Glutamatergic neuron (in vitro differentiated cells): ENCODE results near the gene DOC2A. TPM values are rescaled to one million over a fixed set of nuclear protein-coding genes. Genes with fewer than 3 reads are reported as not detected.

Experiments
- DNase-seq: peaks from one replicate; pipeline ENCODE4 v3.0.0; 2022
- H3K27ac Mint-ChIP-seq: one replicate; pipeline ENCODE4 v1.8.0; 2020; ENCODE audit warnings: mild to moderate bottlenecking, mixed read lengths, inconsistent platforms; ENCODE audit not compliant: unreplicated experiment
- H3K27me3 Mint-ChIP-seq: one replicate; pipeline ENCODE4 v1.8.0; 2020; ENCODE audit warnings: mild to moderate bottlenecking, moderate library complexity, mixed read lengths, inconsistent platforms; ENCODE audit not compliant: unreplicated experiment
- H3K36me3 Mint-ChIP-seq: one replicate; pipeline ENCODE4 v1.8.0; 2020; ENCODE audit warnings: mild to moderate bottlenecking, mixed read lengths, inconsistent platforms; ENCODE audit not compliant: unreplicated experiment
- H3K4me1 Mint-ChIP-seq: one replicate; pipeline ENCODE4 v1.8.0; 2020; ENCODE audit warnings: mild to moderate bottlenecking, low read depth, mixed read lengths, inconsistent platforms; ENCODE audit not compliant: unreplicated experiment
- H3K4me3 Mint-ChIP-seq: one replicate; pipeline ENCODE4 v1.8.0; 2020; ENCODE audit warnings: mild to moderate bottlenecking, mixed read lengths, inconsistent platforms; ENCODE audit not compliant: unreplicated experiment
- H3K9me3 Mint-ChIP-seq: one replicate; pipeline ENCODE4 v1.8.0; 2020; ENCODE audit warnings: mild to moderate bottlenecking, moderate library complexity, mixed read lengths, inconsistent platforms; ENCODE audit not compliant: unreplicated experiment
- total RNA-seq: library from RNA; stranded (reverse); fragmentation: NEBNext Ultra II Directional; extraction: Animal tissue kit (Norgen Biotek cat#: 25700); gene quantifications from one replicate; pipeline ENCODE4 v1.2.1, GENCODE V29; 2021; ENCODE audit not compliant: unreplicated experiment
- TF ChIP-seq, protein P1 (sequence below): fragments of 200-600 bp; sonication (generic); IDR thresholded peaks from one replicate; pipeline ENCODE4 v1.5.0; 2021; ENCODE audit not compliant: partially characterized antibody, unreplicated experiment

DOC2A gene
- total RNA-seq, 1 donor from 2014 or later, result 4.2 TPM

DNA sequence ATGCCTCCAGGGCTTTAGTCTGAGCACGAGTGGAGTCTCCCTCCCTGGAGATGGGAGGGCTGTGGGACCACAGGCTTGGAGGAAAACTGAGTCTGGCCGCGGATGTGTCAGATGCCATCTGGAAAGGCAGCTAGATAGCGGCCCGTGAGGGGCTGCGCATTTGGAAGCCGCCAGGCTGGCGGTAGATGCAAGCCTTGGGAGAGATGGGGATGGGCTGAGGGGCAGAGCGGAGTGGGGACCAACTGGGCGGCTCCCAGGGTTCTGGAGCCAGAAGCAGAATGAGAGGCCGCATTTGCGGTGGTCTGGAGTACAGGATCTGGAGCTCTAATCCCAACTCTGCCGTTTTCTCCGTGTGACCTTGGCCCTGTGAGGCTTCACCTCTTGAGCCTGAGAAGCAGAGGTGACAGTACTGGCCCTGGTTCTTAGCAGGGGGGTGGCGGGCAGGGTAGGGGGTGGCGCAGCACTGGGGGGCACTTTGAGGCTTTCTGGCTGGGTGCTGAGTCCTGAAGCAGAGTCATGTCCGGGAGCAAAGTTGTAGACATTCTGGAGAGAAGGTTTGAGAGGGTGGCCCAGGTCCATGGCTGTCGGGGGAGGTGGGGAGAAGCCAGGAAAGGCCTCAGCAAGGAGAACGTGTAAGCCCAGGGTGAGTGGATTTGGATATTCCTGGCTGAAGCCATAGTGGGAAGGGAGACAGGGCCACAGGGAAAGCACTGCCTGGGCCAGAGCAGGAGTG lies 8.0 kb downstream of the DOC2A start:
- TF ChIP-seq, protein P1, sequence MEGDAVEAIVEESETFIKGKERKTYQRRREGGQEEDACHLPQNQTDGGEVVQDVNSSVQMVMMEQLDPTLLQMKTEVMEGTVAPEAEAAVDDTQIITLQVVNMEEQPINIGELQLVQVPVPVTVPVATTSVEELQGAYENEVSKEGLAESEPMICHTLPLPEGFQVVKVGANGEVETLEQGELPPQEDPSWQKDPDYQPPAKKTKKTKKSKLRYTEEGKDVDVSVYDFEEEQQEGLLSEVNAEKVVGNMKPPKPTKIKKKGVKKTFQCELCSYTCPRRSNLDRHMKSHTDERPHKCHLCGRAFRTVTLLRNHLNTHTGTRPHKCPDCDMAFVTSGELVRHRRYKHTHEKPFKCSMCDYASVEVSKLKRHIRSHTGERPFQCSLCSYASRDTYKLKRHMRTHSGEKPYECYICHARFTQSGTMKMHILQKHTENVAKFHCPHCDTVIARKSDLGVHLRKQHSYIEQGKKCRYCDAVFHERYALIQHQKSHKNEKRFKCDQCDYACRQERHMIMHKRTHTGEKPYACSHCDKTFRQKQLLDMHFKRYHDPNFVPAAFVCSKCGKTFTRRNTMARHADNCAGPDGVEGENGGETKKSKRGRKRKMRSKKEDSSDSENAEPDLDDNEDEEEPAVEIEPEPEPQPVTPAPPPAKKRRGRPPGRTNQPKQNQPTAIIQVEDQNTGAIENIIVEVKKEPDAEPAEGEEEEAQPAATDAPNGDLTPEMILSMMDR, result no peak
- peaks cover 7% of the 10 kb centered on the region for H3K9me3 Mint-ChIP-seq
- no peaks in the 10 kb centered on the region for H3K36me3 Mint-ChIP-seq
- H3K27me3 Mint-ChIP-seq, result peaks cover 9% of the 10 kb centered on the region
- no peak overlapping the region for H3K4me3 Mint-ChIP-seq
- H3K27ac Mint-ChIP-seq, result peak overlapping the region; percentile 48
- H3K4me1 Mint-ChIP-seq, result peaks cover 20% of the 10 kb centered on the region
- DNase-seq, result no peak

DNA sequence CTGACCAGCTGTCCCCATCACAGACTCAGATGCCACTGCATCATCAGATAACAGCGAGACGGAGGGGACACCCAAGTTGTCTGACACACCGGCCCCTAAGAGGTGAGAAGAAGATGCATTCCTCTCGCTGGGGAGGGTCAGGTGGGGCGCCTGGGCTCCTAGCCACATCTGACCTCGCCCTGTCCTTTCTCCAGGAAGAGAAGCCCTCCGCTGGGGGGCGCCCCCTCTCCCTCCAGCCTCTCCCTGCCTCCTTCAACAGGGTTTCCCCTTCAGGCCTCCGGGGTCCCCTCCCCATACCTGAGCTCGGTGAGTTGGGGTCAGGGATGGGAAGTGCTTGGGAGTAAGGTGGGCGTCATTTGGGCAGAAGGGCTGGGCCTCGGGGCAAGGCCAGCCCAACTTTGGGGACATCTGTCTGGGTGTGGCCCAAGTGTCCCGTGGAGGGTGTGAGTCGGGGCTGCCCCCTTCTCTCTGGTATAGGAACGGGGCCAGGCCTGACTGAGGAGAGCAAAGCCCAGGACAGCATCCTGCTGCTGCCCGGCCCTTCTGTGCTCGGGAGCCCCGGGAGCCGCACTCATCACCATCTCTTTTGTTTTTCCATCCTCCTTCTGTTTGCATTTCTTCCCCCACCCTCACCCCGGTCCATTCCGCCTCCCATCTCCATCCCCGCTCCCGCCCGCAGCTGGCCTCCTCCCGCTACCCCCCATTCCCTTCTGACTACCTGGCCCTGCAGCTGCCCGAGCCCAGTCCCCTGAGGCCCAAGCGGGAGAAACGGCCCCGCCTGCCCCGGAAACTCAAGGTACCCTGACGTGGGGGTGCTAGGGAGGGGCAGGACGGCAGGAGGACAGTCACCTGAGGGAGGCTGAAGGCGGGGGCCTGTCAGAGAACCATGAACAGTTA lies 9.8 kb downstream of the DOC2A start:
- Mint-ChIP-seq H3K27me3 (peaks cover 9% of the 10 kb centered on the region), H3K4me1 (peaks cover 21% of the 10 kb centered on the region), H3K36me3 (no peaks in the 10 kb centered on the region), H3K4me3 (peak overlapping the region; percentile 52), H3K9me3 (peaks cover 7% of the 10 kb centered on the region), H3K27ac (no peak overlapping the region)
- peak; percentile 48 for DNase-seq
- TF ChIP-seq, protein P1, result no peak

DNA sequence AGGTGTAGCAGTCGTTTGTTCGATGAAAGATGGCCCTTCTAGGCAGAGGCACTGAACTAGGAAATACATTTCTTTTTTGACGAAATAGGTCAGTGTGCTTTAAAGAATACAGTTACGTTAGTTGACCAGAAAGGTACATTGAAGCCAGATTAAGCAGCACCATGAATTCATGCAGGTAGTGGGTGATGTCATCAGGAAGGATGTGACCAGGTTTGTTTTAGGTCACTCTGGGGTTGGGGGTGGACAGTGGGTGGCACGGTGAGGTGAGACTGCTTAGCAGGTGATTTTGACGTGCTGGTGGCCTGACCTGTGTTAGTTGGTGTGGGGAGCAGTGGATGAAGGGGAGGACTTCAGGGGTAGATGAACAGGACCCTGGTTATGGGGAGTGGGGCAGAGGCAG lies 11.2 kb downstream of the DOC2A start:
- Mint-ChIP-seq H3K4me3 (peak overlapping the region; percentile 10), H3K36me3 (no peaks in the 10 kb centered on the region), H3K27me3 (peaks cover 9% of the 10 kb centered on the region), H3K27ac (peak overlapping the region; percentile 13), H3K9me3 (peaks cover 7% of the 10 kb centered on the region), H3K4me1 (peaks cover 21% of the 10 kb centered on the region)
- TF ChIP-seq, protein P1, result no peak
- DNase-seq, result no peak

DNA sequence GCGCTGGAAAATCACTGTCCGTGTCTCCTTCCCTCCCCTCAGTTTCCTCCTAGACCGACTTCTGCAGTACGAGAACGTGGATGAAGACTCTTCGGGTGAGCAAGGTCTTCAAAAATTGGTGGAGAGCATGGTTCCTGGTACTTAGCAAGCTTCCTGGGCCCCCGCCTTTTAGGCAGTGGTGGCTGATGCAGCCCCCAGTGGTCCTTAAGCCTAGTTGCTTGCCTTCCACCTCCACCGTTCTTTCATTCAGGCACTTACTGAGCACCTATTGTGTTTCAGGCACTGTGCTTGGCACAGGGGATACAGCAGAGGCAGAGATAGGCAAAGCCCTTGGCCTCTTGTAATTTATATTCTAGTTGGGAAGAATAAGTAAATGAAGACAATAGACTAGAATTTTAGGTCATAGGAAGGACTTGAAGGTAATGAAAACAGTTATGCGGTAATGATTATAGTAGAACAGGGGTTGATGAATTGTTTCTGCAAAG lies 14.0 kb downstream of the DOC2A start:
- H3K27me3 Mint-ChIP-seq, result peaks cover 15% of the 10 kb centered on the region
- H3K27ac Mint-ChIP-seq, result peak overlapping the region; percentile 33
- no peak for DNase-seq
- peak overlapping the region; percentile 97 for H3K4me3 Mint-ChIP-seq
- H3K36me3 Mint-ChIP-seq, result no peaks in the 10 kb centered on the region
- TF ChIP-seq, protein P1, result no peak
- H3K9me3 Mint-ChIP-seq, result peaks cover 3% of the 10 kb centered on the region
- peaks cover 13% of the 10 kb centered on the region for H3K4me1 Mint-ChIP-seq
